Measurements from ENCODE around the gene NAA20. TPM values are rescaled to one million over a fixed set of nuclear protein-coding genes. Genes with fewer than 3 reads are reported as not detected.

Gene NAA20
- polyA plus RNA-seq, 4 donors = 46.3 to 63.6 (median 59.3) TPM

- Histone ChIP-seq H3K9me3 (ENCODE audit: control insufficient read depth in 2 of 2, insufficient read depth in 1 of 2, low read depth in 1 of 2, low read length in 1 of 2) (no peaks in the 10 kb centered on the region), H3K27me3 (ENCODE audit: control insufficient read depth in 3 of 3, insufficient read depth in 3 of 3, low read length in 3 of 3) (no peaks in the 10 kb centered on the region), H3K4me1 (ENCODE audit: control insufficient read depth in 3 of 3, insufficient read depth in 2 of 3, low read depth in 1 of 3, low read length in 2 of 3) (peaks cover 0 to 2% (median 0%) of the 10 kb centered on the region in 3 donors), H3K4me3 (ENCODE audit: low read depth in 1 of 3, low read length in 3 of 3) (peak within 1 kb of the TSS; percentile 65 to 73 (median 73)), H3K27ac (ENCODE audit: low read depth in 1 of 3, low read length in 2 of 3) (peak within 1 kb of the TSS; percentile 66 to 90 (median 85)), H3K36me3 (ENCODE audit: control insufficient read depth in 3 of 3, insufficient read depth in 2 of 3, low read depth in 1 of 3, low read length in 3 of 3) (peaks cover 3 to 11% (median 11%) of the 10 kb centered on the region in 3 donors)
- FAIRE-seq (peak; percentile 36), DNase-seq (peak; percentile 97 to 100)
- WGBS, 3 donors = 0% methylated on average over 65 to 67 of the region's 67 CpGs
Observed at GRCh38 chr20:20052074-20052970, 35.2 kb downstream of the NAA20 start, which contains the start of the genes CFAP61 and CRNKL1. TSS of gene CFAP61 (plus strand) at chr20:20052532. CDS start at chr20:20056654, 4,122 bp downstream. TSS of gene CRNKL1 (minus strand) at chr20:20052466. CDS start at chr20:20052342, 124 bp downstream.

- no peak for DNase-seq
- Histone ChIP-seq H3K27ac (ENCODE audit: low read depth in 1 of 3, low read length in 2 of 3) (no peak overlapping the region), H3K4me3 (ENCODE audit: low read depth in 1 of 3, low read length in 3 of 3) (no peak overlapping the region), H3K27me3 (ENCODE audit: control insufficient read depth in 3 of 3, insufficient read depth in 3 of 3, low read length in 3 of 3) (peaks cover 0 to 3% (median 0%) of the 10 kb centered on the region in 3 donors), H3K36me3 (ENCODE audit: control insufficient read depth in 3 of 3, insufficient read depth in 2 of 3, low read depth in 1 of 3, low read length in 3 of 3) (no peaks in the 10 kb centered on the region), H3K9me3 (ENCODE audit: control insufficient read depth in 2 of 2, insufficient read depth in 1 of 2, low read depth in 1 of 2, low read length in 1 of 2) (no peaks in the 10 kb centered on the region), H3K4me1 (ENCODE audit: control insufficient read depth in 3 of 3, insufficient read depth in 2 of 3, low read depth in 1 of 3, low read length in 2 of 3) (no peaks in the 10 kb centered on the region)
- FAIRE-seq = no peak
- 77 to 86% (median 84%) methylated on average over 6 of the region's 6 CpGs for WGBS, 3 donors
Observed at GRCh38 chr20:20060234-20060998, 43.3 kb downstream of the NAA20 start.

GRCh38 chr20:20063941-20064702 is 47.0 kb downstream of the NAA20 start:
- FAIRE-seq = no peak
- H3K27ac ChIP-seq (ENCODE audit: low read depth in 1 of 3, low read length in 2 of 3) = no peak overlapping the region
- no peak overlapping the region for H3K4me3 ChIP-seq (ENCODE audit: low read depth in 1 of 3, low read length in 3 of 3)
- H3K9me3 ChIP-seq (ENCODE audit: control insufficient read depth in 2 of 2, insufficient read depth in 1 of 2, low read depth in 1 of 2, low read length in 1 of 2) = no peaks in the 10 kb centered on the region
- H3K36me3 ChIP-seq (ENCODE audit: control insufficient read depth in 3 of 3, insufficient read depth in 2 of 3, low read depth in 1 of 3, low read length in 3 of 3) = no peaks in the 10 kb centered on the region
- DNase-seq = peak in 1 of 2 donors; percentile 7
- WGBS, 3 donors = 51 to 65% (median 58%) methylated on average over 12 of the region's 12 CpGs
- H3K27me3 ChIP-seq (ENCODE audit: control insufficient read depth in 3 of 3, insufficient read depth in 3 of 3, low read length in 3 of 3) = peaks cover 0 to 2% (median 0%) of the 10 kb centered on the region in 3 donors
- H3K4me1 ChIP-seq (ENCODE audit: control insufficient read depth in 3 of 3, insufficient read depth in 2 of 3, low read depth in 1 of 3, low read length in 2 of 3) = no peaks in the 10 kb centered on the region

GRCh38 chr20:20065361-20065760 is 48.2 kb downstream of the NAA20 start:
- no peaks in the 10 kb centered on the region for H3K36me3 ChIP-seq (ENCODE audit: control insufficient read depth in 3 of 3, insufficient read depth in 2 of 3, low read depth in 1 of 3, low read length in 3 of 3)
- no peaks in the 10 kb centered on the region for H3K4me1 ChIP-seq (ENCODE audit: control insufficient read depth in 3 of 3, insufficient read depth in 2 of 3, low read depth in 1 of 3, low read length in 2 of 3)
- no peak for FAIRE-seq
- DNase-seq = no peak
- no peak overlapping the region for H3K27ac ChIP-seq (ENCODE audit: low read depth in 1 of 3, low read length in 2 of 3)
- no peaks in the 10 kb centered on the region for H3K9me3 ChIP-seq (ENCODE audit: control insufficient read depth in 2 of 2, insufficient read depth in 1 of 2, low read depth in 1 of 2, low read length in 1 of 2)
- H3K4me3 ChIP-seq (ENCODE audit: low read depth in 1 of 3, low read length in 3 of 3) = no peak overlapping the region
- 78 to 83% (median 82%) methylated on average over 1 of the region's 1 CpG for WGBS, 3 donors
- peaks cover 0 to 2% (median 0%) of the 10 kb centered on the region in 3 donors for H3K27me3 ChIP-seq (ENCODE audit: control insufficient read depth in 3 of 3, insufficient read depth in 3 of 3, low read length in 3 of 3)

GRCh38 chr20:20070871-20071726 is 53.9 kb downstream of the NAA20 start:
- DNase-seq = peak in 1 of 2 donors; percentile 15
- H3K9me3 ChIP-seq (ENCODE audit: control insufficient read depth in 2 of 2, insufficient read depth in 1 of 2, low read depth in 1 of 2, low read length in 1 of 2) = no peaks in the 10 kb centered on the region
- no peaks in the 10 kb centered on the region for H3K4me1 ChIP-seq (ENCODE audit: control insufficient read depth in 3 of 3, insufficient read depth in 2 of 3, low read depth in 1 of 3, low read length in 2 of 3)
- peaks cover 0 to 4% (median 3%) of the 10 kb centered on the region in 3 donors for H3K27me3 ChIP-seq (ENCODE audit: control insufficient read depth in 3 of 3, insufficient read depth in 3 of 3, low read length in 3 of 3)
- FAIRE-seq = no peak
- WGBS, 3 donors = 28 to 52% (median 37%) methylated on average over 10 of the region's 10 CpGs
- H3K36me3 ChIP-seq (ENCODE audit: control insufficient read depth in 3 of 3, insufficient read depth in 2 of 3, low read depth in 1 of 3, low read length in 3 of 3) = no peaks in the 10 kb centered on the region
- no peak overlapping the region for H3K4me3 ChIP-seq (ENCODE audit: low read depth in 1 of 3, low read length in 3 of 3)
- no peak overlapping the region for H3K27ac ChIP-seq (ENCODE audit: low read depth in 1 of 3, low read length in 2 of 3)

GRCh38 chr20:20073801-20074371 is 56.7 kb downstream of the NAA20 start:
- no peak overlapping the region for H3K4me3 ChIP-seq (ENCODE audit: low read depth in 1 of 3, low read length in 3 of 3)
- WGBS, 3 donors = 28 to 52% (median 38%) methylated on average over 15 of the region's 15 CpGs
- no peaks in the 10 kb centered on the region for H3K9me3 ChIP-seq (ENCODE audit: control insufficient read depth in 2 of 2, insufficient read depth in 1 of 2, low read depth in 1 of 2, low read length in 1 of 2)
- H3K4me1 ChIP-seq (ENCODE audit: control insufficient read depth in 3 of 3, insufficient read depth in 2 of 3, low read depth in 1 of 3, low read length in 2 of 3) = no peaks in the 10 kb centered on the region
- no peaks in the 10 kb centered on the region for H3K36me3 ChIP-seq (ENCODE audit: control insufficient read depth in 3 of 3, insufficient read depth in 2 of 3, low read depth in 1 of 3, low read length in 3 of 3)
- DNase-seq (no peak), FAIRE-seq (no peak)
- no peak overlapping the region for H3K27ac ChIP-seq (ENCODE audit: low read depth in 1 of 3, low read length in 2 of 3)
- peaks cover 0 to 4% (median 3%) of the 10 kb centered on the region in 3 donors for H3K27me3 ChIP-seq (ENCODE audit: control insufficient read depth in 3 of 3, insufficient read depth in 3 of 3, low read length in 3 of 3)

- Histone ChIP-seq H3K9me3 (ENCODE audit: control insufficient read depth in 2 of 2, insufficient read depth in 1 of 2, low read depth in 1 of 2, low read length in 1 of 2) (no peaks in the 10 kb centered on the region), H3K4me3 (ENCODE audit: low read depth in 1 of 3, low read length in 3 of 3) (no peak overlapping the region), H3K27ac (ENCODE audit: low read depth in 1 of 3, low read length in 2 of 3) (no peak overlapping the region), H3K4me1 (ENCODE audit: control insufficient read depth in 3 of 3, insufficient read depth in 2 of 3, low read depth in 1 of 3, low read length in 2 of 3) (no peaks in the 10 kb centered on the region), H3K36me3 (ENCODE audit: control insufficient read depth in 3 of 3, insufficient read depth in 2 of 3, low read depth in 1 of 3, low read length in 3 of 3) (no peaks in the 10 kb centered on the region), H3K27me3 (ENCODE audit: control insufficient read depth in 3 of 3, insufficient read depth in 3 of 3, low read length in 3 of 3) (peaks cover 0 to 4% (median 3%) of the 10 kb centered on the region in 3 donors)
- no peak for DNase-seq
- no peak for FAIRE-seq
- WGBS, 3 donors = 74 to 80% (median 78%) methylated on average over 4 of the region's 4 CpGs
Observed at GRCh38 chr20:20075032-20075431, 57.9 kb downstream of the NAA20 start.

Measured in small intestine (tissue), 7 donors.